B cell (primary cell): ENCODE measurements around the gene ZMYM4.

ENCODE experiments used
- CTCF ChIP-seq: fragments of 200-600 bp; IDR thresholded peaks from one replicate; pipeline ENCODE4 v1.8.0; 2022; ENCODE audit warnings: antibody characterized with exemption, mild to moderate bottlenecking
- EZH2 ChIP-seq: IDR thresholded peaks from 2 replicates; pipeline ENCODE4 v1.6.1; 2012; ENCODE audit warnings: borderline replicate concordance, low read depth, mild to moderate bottlenecking, moderate library complexity, low read length; ENCODE audit not compliant: insufficient read depth, poor library complexity, severe bottlenecking

GRCh38 chr1:35264871-35265270 is 3.6 kb upstream of the ZMYM4 start:
- TF ChIP-seq CTCF: no peak
- TF ChIP-seq EZH2: no peak
